Mucosa of descending colon (tissue), 3 donors: ENCODE measurements around the gene VAMP1. TPM values are rescaled to one million over a fixed set of nuclear protein-coding genes. Genes with fewer than 3 reads are reported as not detected.
A peak's percentile ranks its signal among the peaks of the same experiment; 100 is the strongest.

Experiments
- ATAC-seq: fragments of 200-7000 bp; cut with Tn5 transposase; one replicate; pipeline ENCODE4 v1.9.1; 2020; ENCODE audit warnings: mild to moderate bottlenecking, moderate library complexity
- DNase-seq, 3 donors: peaks; one replicate each; pipeline ENCODE4 v3.0.0-alpha.2; 2020
- H3K36me3 ChIP-seq: fragments of 200-600 bp; one replicate; pipeline ENCODE4 v1.8.0; 2021; ENCODE audit warnings: low read depth, mild to moderate bottlenecking
- H3K4me1 ChIP-seq: fragments of 200-600 bp; one replicate; pipeline ENCODE4 v1.8.0; 2021; ENCODE audit warnings: low read depth, mild to moderate bottlenecking
- H3K4me3 ChIP-seq: fragments of 200-600 bp; one replicate; pipeline ENCODE4 v1.8.0; 2021; ENCODE audit warnings: mild to moderate bottlenecking
- H3K9me3 ChIP-seq: fragments of 200-600 bp; one replicate; pipeline ENCODE4 v1.8.0; 2021; ENCODE audit warnings: mild to moderate bottlenecking
- intact Hi-C, 2 donors: fragments of 100-400 bp; cut with DNase I in 1 of 2; cut with micrococcal nuclease in 1 of 2; formaldehyde crosslinking; loops; one replicate each; pipeline versions ENCODE4 v1.11.0 to v1.11.1; 2022; cut with DNase I, micrococcal nuclease
- total RNA-seq, 3 donors: library from RNA; stranded (reverse); fragmentation: NEBNext Ultra II Directional in 2 of 3; extraction: Animal tissue kit (Norgen Biotek cat#: 25700) in 2 of 3; gene quantifications; one replicate each; pipeline versions ENCODE4 v1.2.1 to v1.2.4, GENCODE V29; 2021 to 2023
- TF ChIP-seq, protein P1 (sequence below): fragments of 200-600 bp; IDR thresholded peaks from one replicate; pipeline ENCODE4 v1.8.0; 2022; ENCODE audit warnings: antibody characterized with exemption, mild to moderate bottlenecking
- donor health status: DM: no; HTN: no; CAD: no; lungs with moderate emphysema.
- donor health status: DM: no; HTN: no; CAD: no.
- donor health status: DM: no; HTN: yes; CAD: no.

VAMP1 gene
- total RNA-seq, 3 donors from 2014 or later = 3.8 to 18.7 (median 8.6) TPM

DNA sequence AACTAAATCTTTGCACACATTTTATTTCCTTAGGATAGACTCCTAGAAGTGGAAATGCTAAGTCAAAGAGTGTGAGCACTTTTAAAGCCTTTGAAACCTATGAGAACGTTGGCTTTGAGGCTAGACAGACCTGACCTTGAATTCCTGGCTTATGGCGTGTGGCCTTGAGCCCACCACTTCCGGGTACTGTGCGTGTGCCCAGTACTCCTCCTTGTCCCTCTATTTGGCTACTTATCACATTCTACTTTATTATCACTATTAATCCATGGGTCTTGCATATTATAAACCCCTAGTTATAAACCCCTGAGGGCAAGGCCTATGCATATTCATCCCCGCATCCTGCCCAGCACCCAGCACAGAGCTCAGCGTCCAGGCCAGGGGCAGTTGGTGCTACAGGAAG is 51.7 kb downstream of the VAMP1 start:
- Histone ChIP-seq H3K4me3 (no peak overlapping the region), H3K9me3 (no peaks in the 10 kb centered on the region), H3K4me1 (peaks cover 11% of the 10 kb centered on the region), H3K36me3 (no peaks in the 10 kb centered on the region)
- TF ChIP-seq, protein P1, sequence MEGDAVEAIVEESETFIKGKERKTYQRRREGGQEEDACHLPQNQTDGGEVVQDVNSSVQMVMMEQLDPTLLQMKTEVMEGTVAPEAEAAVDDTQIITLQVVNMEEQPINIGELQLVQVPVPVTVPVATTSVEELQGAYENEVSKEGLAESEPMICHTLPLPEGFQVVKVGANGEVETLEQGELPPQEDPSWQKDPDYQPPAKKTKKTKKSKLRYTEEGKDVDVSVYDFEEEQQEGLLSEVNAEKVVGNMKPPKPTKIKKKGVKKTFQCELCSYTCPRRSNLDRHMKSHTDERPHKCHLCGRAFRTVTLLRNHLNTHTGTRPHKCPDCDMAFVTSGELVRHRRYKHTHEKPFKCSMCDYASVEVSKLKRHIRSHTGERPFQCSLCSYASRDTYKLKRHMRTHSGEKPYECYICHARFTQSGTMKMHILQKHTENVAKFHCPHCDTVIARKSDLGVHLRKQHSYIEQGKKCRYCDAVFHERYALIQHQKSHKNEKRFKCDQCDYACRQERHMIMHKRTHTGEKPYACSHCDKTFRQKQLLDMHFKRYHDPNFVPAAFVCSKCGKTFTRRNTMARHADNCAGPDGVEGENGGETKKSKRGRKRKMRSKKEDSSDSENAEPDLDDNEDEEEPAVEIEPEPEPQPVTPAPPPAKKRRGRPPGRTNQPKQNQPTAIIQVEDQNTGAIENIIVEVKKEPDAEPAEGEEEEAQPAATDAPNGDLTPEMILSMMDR = no peak
- DNase-seq (no peak), ATAC-seq (no peak)
- intact Hi-C loops = no loop called here

- H3K36me3 ChIP-seq = no peaks in the 10 kb centered on the region
- DNase-seq = no peak
- intact Hi-C loops = no loop called here
- no peak overlapping the region for H3K4me3 ChIP-seq
- no peaks in the 10 kb centered on the region for H3K9me3 ChIP-seq
- peaks cover 5% of the 10 kb centered on the region for H3K4me1 ChIP-seq
- ATAC-seq = peak; percentile 20
- TF ChIP-seq, protein P1 = no peak
Observed at GRCh38 chr12:6416596-6416995, 53.9 kb downstream of the VAMP1 start.

Other genes starting within 250 kb of the VAMP1 start
- gene PLEKHG6, start 160.0 kb downstream of the VAMP1 start, total RNA-seq = 100 to 1,000 TPM in 2 of 3 donors, 10 to 100 TPM in 1; 90.4 to 190 (median 128) TPM
- gene TNFRSF1A, start 128.6 kb downstream of the VAMP1 start, total RNA-seq = 100 to 1,000 TPM; 166 to 237 (median 211) TPM
- gene SCNN1A, start 95.1 kb downstream of the VAMP1 start, total RNA-seq = 100 to 1,000 TPM; 130 to 402 (median 386) TPM
- gene LTBR, start 86.5 kb downstream of the VAMP1 start, total RNA-seq = 100 to 1,000 TPM; 114 to 142 (median 135) TPM
- gene CD27, start 25.7 kb downstream of the VAMP1 start, total RNA-seq = 1 to 10 TPM; 1.8 to 5.3 (median 3.9) TPM
- 100 to 1,000 TPM in 1 of 3 donors, 10 to 100 TPM in 2; 40.9 to 107 (median 72.0) TPM for gene TAPBPL, start 18.6 kb downstream of the VAMP1 start, total RNA-seq
- gene MRPL51, start 22.6 kb upstream of the VAMP1 start, total RNA-seq = 100 to 1,000 TPM; 119 to 143 (median 136) TPM
- 10 to 100 TPM; 25.5 to 47.0 (median 26.0) TPM for gene NCAPD2, start 23.4 kb upstream of the VAMP1 start, total RNA-seq
- 1,000 to 10,000 TPM; 1,543 to 3,034 (median 2,070) TPM for gene GAPDH, start 63.8 kb upstream of the VAMP1 start, total RNA-seq
- 10 to 100 TPM in 1 of 3 donors, 1 to 10 TPM in 2; 3.6 to 22.4 (median 8.2) TPM for gene IFFO1, start 85.4 kb upstream of the VAMP1 start, total RNA-seq
- 10 to 100 TPM; 26.1 to 32.4 (median 26.6) TPM for gene NOP2, start 97.6 kb upstream of the VAMP1 start, total RNA-seq
- gene CHD4, start 136.7 kb upstream of the VAMP1 start, total RNA-seq = 100 to 1,000 TPM; 127 to 243 (median 149) TPM
- 10 to 100 TPM; 12.0 to 30.5 (median 22.7) TPM for gene LPAR5, start 165.3 kb upstream of the VAMP1 start, total RNA-seq
- 1 to 10 TPM; 1.4 to 3.0 (median 2.2) TPM for gene ACRBP, start 176.8 kb upstream of the VAMP1 start, total RNA-seq
- gene ING4, start 192.4 kb upstream of the VAMP1 start, total RNA-seq = 10 to 100 TPM; 28.9 to 46.9 (median 45.9) TPM
- gene ZNF384, start 218.7 kb upstream of the VAMP1 start, total RNA-seq = 10 to 100 TPM; 54.5 to 67.8 (median 64.3) TPM
- gene PIANP, start 230.1 kb upstream of the VAMP1 start, total RNA-seq = 1 to 10 TPM in 1 of 3 donors, under 1 TPM in 1, not detected in 1; 0.53 to 2.9 TPM